NCI-H2196 (cell line): Measurements from ENCODE around the gene FBLN1.

ENCODE experiments used
- DNase-seq: peaks from one replicate; lab custom pipeline; 2025; ENCODE audit not compliant: unreplicated experiment; lab: John Stamatoyannopoulos, UW

Gene FBLN1

GRCh38 chr22:45503050-45503815 is 550 bp downstream of the FBLN1 start:
- DNase-seq, result no peak

DNA sequence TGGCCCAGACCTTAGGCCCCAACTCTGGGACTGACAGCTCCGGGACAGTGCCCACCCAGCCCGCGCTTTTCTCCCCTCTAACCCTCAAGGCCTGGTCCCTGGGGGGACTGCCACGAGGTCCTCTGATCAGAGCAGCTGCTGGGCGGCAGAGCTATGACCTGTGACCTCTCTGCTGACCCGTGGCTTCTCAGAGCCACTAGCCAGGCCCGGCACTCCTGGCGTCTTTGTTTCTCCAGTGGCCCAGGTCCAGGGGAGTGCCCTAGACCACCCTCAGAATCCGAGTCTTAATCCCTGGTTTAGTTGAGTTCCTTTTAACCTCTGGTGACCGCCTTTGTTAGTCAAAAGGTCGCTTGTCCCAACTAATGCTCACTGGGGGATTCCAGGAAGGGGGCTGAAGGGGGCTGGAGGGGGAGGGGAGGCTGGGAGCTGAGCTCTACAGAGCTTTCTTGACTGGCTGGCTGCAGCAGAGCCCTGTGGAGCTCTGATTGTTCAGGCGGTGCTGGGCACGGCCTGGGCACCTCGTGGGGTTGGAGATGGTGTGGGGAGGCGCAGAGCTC is 1.2 kb downstream of the FBLN1 start:
- DNase-seq, result no peak

GRCh38 chr22:45504373-45505341 is 2.0 kb downstream of the FBLN1 start:
- no peak for DNase-seq

DNA sequence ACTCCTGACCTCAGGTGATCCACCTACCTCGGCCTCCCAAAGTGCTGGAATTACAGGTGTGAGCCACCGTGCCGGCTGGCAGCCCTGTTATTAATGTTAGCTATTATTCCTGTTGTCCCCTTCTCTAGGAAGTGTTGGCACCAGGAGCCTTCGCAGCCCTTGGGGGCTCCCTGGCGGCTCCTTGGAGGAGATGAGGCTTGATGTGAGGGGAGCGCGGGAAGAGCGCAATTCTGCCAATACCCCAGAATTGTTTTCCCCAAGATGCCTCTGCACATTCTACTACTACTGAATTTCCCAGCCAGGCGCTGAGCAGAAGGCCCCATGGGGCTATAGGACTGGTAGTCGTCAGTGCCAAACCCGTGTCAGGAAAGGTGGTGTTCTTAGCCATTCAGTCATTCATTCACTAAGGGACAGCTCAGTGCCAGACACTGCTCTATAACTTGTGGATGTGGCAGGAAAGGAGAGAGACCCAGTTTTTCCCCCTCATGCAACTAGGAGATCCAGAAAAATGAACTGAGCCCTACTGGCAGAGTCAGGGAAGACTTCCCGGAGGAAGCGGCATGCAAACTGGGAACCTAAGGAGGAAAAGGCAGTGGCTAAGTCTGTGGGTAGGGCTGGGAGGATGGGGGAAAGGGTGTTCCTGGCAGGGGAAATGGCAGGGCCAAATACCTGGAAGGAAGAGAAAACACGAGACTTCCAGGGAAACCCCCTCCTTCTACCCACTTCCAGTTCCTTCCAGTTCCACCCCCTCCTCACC is 3.5 kb downstream of the FBLN1 start:
- no peak for DNase-seq

- DNase-seq, result no peak
Observed at GRCh38 chr22:45506816-45507360, 4.2 kb downstream of the FBLN1 start.

- DNase-seq, result no peak
Observed at GRCh38 chr22:45507798-45508197, 5.1 kb downstream of the FBLN1 start.

DNA sequence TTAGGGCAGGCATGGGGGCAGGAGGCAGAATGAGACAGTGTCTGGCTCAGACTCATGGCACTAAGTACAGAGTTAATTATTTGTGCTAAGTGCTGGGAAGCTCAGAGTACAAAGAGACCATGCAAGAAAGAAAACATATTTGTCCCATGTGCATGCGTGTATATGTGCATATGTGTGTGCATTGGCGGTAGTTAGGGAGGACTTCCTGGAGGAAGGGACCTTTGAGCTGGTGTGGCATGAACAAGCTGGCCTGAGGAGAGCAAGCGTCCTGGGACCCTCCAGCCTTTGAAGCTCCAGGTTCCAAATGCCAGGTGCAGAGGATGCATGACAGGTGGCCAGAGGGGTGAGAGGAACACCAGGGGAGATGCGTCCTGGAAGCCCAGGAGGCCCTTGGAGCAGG is 6.1 kb downstream of the FBLN1 start:
- DNase-seq, result no peak

DNA sequence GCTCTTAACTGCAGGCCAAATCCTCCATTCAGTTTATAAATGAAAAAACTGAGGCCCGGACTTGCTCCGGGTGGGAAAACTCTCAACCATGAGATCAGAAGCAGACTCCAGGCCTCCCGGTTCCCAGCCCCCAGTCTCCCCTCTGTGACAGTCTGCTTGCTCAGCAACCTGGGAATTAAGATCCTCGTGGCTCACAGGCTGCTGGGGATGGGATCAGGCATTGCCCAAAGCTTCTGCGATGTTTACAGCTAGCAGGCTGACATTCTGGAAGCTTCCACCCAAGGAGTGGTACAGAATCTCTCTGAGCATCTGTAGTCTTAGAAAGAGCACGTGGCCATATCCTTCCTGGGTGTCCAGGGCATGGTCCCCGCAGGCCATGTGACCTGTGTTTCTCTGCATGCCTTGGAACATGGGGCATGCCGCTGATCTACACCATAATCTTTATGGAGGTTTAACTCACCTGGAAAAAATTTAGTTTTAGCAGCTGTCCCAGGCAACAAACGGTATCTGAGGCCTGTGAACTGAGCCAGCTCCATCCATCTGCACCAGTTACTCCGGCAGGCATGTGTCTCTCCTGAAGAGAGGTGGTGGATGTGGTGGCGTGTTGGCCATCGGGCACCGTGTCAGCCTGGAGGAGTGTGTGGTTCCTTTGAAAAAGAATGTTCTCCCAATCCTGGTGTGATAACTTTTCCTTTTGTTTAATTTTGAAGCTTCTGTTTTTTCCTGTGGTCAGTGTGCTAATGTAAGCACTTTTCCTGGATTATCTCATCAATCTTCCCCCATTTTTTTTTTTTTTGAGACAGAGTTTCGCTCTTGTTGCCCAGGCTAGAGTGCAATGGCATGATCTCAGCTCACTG is 7.9 kb downstream of the FBLN1 start:
- DNase-seq, result no peak

DNA sequence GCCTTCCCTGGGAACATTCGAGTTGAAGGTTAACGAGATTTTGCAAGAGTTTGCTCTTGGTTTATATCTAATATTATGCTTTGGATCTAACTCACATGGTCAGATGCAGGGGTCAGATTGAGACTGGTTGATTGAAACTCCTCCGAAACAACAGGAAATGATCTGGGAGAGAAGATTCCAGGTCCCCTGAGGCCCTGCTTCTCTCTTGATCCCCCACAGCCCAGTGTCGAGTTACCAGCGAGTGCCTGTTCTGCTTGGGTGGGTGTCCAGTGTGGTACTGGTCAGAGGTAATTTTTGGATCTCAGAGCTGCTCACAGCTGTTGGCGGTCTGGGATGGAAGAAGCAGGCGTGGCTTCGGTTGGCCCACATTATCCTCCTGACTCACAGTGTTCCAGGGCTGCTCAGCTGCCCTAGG is 9.2 kb downstream of the FBLN1 start:
- no peak for DNase-seq

DNA sequence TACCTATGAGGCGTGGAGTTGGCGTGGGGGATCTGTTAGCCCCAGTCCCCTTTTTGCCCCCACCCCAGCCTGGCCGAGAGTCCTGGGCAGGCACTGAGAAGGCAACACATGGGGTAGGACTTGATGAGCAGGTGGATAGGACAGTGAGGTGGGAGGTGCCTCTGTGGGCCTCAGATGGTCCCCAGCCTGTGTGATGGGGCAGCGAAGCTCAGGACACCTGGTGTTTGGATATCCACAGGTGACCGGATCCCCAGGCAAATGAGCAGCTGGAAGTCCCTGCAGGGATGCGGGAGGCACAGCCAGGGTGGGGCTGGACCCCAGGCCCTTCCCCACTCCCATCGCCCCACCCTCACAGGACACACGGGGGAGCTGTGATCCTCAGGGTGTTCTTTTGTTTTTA is 9.7 kb downstream of the FBLN1 start:
- DNase-seq, result no peak

- no peak for DNase-seq
Observed at GRCh38 chr22:45515676-45516075, 13.0 kb downstream of the FBLN1 start.

DNA sequence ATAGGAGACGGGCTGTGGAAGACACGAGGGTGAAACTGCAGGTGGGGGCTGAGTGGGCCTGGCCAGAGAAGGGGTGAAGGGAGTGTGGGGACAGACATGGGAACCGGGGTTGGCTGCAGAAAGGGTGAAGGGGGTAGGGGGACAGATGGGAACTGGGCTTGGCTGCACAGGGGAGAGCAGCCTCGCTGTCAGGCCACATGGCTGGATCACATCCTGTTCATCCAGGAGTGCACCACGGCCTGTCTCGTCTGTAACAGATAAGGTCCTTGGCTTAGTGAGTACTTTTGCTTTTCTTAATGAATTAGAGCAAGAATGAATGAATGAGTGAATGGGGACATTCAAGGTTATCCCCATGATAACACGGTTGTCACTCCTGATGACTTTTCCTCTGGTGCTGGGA is 13.5 kb downstream of the FBLN1 start:
- DNase-seq, result no peak

DNA sequence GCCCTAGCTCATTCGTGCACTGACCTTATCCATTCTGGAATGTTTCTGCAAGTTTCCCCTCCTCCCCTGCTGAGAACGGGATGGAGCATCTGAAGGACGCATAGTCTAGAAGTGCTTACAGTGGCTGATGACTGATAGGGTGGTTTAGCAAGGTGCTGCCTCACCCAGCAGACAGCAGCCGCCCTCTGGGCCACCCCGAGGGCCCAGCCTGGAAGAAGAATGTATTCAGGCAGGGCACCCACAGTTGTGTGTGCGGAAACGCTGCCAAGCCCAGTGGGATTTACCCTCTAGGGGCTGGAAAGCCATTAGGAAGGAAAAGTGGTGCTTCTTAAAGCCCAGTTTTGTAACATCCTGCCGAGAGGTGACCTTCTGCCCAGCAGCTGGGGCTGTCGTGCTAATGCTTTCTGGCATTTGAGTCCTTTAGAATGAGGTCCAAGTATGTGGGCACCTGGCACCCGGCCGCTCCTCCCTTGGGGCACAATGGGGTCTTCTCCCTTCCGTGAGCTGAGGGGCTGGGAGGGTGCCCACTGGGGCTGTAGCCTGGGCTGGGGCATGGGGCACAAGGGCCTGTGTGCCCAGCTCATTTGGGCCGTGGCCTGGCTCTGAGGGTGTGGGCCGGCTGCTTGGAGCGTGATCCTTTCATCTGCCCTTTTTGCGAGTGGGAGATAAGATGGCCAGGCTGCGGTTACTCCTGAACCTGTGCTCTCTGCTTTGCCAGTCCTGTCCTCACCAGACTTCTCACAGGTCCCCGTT is 14.4 kb downstream of the FBLN1 start:
- DNase-seq, result no peak

DNA sequence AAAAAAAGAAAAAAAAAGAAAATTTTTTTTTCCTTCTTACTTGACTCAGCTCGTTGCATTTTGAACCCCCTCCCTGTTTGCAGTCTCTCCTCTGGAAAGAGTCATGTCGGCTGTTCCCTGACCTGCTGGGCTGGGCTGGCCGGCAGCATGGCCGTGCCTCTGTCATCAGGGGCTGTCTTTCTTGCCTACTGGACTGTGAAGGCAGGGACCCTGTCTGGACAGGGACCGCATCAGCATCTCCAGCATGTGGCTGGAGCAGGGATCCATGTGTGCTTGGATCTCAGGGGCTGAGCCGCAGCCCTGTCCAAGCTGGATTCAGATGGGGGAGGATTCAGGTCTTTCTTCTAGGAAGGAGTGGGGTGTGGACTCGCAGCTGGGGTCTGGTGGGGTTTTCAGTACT is 15.5 kb downstream of the FBLN1 start:
- DNase-seq, result no peak

DNA sequence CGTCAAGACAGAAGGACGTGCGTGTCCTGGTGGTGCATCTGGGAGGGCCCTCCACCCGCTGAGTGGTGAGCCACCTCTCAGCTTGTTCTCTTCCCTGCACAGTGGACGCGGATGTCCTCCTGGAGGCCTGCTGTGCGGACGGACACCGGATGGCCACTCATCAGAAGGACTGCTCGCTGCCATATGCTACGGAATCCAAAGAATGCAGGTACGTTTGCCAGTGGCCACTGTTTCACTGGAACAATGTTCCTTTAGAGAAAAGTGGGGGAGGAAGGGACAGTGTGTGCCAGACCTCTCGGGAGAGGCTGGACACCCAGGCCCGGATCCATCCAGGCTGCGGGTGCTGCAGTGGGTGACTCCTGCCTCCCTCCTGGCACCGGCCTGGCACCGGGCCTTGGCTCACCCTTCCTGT is 15.9 kb downstream of the FBLN1 start:
- DNase-seq, result no peak

- no peak for DNase-seq
Observed at GRCh38 chr22:45521178-45521577, 18.5 kb downstream of the FBLN1 start.

- DNase-seq, result no peak
Observed at GRCh38 chr22:45522462-45522861, 19.8 kb downstream of the FBLN1 start.

DNA sequence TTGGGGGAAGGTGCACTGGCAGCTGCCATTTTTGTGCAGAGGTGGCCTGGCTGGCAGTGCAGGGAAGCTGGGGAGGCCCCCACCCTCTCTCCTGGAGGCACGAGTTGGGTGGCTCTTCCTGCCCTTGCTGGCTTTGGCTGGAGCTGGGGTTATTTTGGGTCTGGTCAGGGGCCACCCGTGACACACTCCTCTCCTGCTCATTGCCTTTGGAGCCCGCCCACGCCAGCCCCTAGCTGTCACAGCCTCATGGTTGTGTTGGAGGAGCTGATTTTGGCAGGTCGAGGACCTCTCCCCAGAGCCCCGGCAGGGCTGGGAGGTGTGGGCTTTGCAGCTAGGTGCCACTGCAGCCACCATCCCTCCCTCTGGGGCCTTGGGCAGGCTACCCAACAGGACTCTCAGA is 21.5 kb downstream of the FBLN1 start:
- DNase-seq, result no peak

DNA sequence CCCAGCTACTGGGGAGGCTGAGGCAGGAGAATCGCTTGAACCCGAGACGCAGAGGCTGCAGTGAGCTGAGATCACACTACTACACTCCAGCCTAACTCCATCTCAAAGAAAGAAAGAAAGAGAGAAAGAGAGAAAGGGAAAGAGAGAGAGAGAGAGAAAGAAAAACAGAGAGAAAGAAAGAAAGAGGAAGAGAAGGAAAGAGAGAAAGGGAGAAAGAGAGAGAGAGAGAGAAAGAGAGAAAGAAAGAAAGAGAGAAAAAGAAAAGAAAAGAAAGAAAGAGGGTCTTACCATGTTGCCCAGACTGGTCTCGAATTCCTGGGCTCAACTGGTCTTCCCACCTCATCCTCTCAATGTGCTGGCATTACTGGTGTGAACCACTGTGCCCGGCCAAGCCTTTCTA is 22.3 kb downstream of the FBLN1 start:
- DNase-seq, result no peak
